GM19035 (cell line): ENCODE data around the gene TRIM66.

Experiments used
- ATAC-seq: cut with Tn5 transposase; IDR thresholded peaks from one replicate; pipeline ENCODE4 v1.9.1; 2021; ENCODE audit not compliant: unreplicated experiment

TRIM66 gene

GRCh38 chr11:8661001-8661795, 21.3 kb downstream of the TRIM66 start:
- no peak for ATAC-seq

GRCh38 chr11:8658321-8659057, 24.0 kb downstream of the TRIM66 start:
- ATAC-seq, result no peak

GRCh38 chr11:8656291-8656690, 26.2 kb downstream of the TRIM66 start:
- ATAC-seq, result no peak

- no peak for ATAC-seq
These were observed 28.0 kb downstream of the TRIM66 start for GRCh38 chr11:8654503-8654902.

GRCh38 chr11:8652140-8652539, 30.3 kb downstream of the TRIM66 start:
- ATAC-seq, result no peak

DNA sequence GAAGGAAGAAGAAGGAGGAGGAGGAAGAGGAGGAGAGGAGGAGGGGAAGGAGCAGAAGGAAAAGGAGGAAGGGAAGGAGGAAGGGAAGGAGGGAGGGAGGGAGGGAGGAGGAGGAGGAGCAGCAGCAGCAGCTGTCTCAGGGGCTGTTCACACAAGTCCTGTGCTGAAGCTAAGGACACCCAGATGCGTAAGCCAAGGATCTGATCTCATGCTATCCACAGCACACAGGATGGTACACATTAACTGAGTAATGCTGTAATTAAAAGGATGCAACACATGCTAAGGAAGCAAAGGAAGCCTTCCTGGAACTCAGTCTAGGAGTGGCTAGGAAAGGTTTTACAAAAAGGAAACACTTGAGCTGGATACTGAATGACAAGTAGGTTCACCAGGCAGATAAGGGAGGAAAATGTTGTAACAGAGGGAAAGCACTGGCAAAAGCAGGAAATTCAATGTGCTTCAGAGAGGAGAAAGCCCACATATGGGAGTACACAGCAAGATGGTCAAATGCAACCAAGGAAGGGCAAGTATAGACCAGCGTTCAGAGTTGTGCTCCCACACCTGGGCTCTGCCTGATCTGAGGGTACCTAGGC, 32.0 kb downstream of the TRIM66 start:
- no peak for ATAC-seq

GRCh38 chr11:8649361-8649760, 33.1 kb downstream of the TRIM66 start:
- no peak for ATAC-seq

- no peak for ATAC-seq
These were observed 35.6 kb downstream of the TRIM66 start for GRCh38 chr11:8646873-8647272.

GRCh38 chr11:8642196-8642841, 40.1 kb downstream of the TRIM66 start:
- ATAC-seq, result no peak

DNA sequence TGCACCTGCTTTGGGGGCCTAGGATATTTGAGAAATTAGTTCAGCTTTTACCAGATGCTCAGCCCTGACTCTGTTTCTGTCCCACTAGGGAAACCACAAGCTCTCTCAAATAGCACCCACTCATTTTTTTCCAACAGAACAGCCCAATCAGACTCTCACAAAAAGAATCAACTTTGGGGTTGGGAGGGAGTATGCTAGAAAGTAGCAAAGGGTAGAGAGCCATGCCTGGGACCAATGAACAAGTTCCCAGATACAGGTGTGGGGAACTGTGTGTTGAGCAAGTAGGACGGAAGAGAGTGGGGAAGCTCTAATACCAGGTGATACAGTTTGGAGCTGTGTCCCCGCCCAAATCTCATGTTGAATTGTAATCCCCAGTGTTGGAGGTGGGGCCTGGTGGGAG, 41.1 kb downstream of the TRIM66 start:
- no peak for ATAC-seq

DNA sequence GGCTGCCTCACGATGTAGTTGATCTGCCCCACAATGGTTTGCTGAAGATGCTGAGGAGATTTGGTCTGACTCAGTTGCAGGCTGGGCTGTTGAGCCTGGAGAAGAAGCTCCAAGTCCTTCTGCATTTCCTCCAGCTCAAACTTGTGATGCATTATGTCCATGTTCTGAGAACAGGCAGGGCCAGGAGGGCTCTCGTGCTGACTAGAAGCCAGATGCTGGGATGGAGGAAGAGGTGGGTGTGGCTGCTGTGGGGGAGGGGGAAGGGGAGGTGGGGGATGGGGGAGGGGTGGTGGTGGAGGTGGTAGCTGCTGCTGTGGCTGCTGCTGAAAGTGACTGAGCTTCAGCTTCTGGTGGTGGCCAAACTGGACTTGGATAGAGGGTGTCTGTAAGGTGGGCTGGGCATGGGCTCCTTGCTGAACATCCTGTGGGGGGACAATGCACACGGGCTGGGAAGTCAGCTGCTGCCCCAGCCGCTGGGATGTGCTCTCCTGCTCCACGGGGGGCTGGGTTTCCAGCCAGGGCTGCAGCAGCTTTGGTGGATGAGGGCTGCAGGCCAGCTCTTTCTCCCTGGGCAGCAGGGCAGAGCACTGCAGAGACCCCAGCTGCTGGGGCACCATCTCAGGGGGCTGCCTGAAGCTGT, 42.1 kb downstream of the TRIM66 start:
- no peak for ATAC-seq

DNA sequence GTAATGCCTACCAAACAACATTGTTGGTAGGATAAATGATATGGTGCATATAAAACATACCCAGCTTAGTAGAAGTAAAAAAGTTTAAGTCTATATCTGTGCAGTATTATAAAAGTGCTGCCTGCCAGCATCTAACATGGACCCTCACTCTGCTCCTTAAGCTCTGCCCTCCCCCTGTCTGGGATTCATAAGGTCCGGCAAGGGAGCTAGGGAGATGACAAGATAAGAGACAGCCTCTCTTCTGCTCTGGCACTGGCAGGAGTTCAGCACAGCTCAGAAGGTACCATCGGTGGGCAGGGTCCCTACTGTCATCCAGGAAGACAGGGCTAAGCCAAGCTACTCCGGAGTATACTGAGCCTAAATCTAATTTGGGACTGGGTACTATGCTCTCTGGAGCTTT, 42.8 kb downstream of the TRIM66 start:
- ATAC-seq, result no peak

- no peak for ATAC-seq
These were observed 44.2 kb downstream of the TRIM66 start for GRCh38 chr11:8638300-8638699.

- no peak for ATAC-seq
These were observed 46.3 kb downstream of the TRIM66 start for GRCh38 chr11:8636127-8636526.

DNA sequence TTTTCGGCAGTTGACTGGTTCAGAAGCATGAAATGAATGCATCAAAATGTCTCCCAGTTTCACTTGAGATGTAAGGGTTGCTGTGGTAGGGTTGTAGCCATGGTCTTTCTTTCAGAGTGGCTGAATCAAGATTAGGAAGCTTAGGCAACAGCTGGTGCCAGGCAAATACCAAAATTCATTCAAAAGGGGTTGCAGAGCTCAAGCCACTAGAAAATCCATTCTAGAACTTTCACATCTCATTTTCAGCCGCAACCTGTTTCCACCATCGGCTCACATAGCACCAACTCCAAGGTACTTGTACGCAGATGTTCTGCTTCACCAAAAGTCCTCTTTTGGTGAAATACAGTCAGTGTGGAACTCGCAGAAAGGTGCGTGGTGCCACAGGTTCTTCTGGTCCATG, 48.0 kb downstream of the TRIM66 start:
- no peak for ATAC-seq

- no peak for ATAC-seq
These were observed 50.9 kb downstream of the TRIM66 start for GRCh38 chr11:8631395-8632118.

- no peak for ATAC-seq
These were observed 57.8 kb downstream of the TRIM66 start for GRCh38 chr11:8624698-8625097.

GRCh38 chr11:8621147-8621546, 61.3 kb downstream of the TRIM66 start:
- no peak for ATAC-seq

DNA sequence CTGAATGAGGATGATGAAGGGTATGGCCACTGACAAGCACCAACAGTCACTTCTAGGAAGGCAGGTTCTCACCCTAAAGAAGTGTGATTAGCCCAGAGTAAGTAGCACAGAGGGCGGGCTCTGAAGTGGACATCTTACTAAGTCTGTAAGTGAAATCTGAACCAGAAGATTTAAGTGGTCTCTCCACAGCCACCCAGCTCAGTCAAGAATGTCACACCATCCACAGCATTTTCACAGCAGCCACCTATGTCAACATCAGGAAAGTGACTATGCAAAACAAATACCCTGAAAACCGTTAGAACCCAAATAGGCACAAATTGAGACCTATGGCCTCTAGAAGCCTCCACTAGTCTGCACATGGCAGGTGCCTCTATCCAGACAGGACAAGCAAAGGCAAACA, 65.4 kb downstream of the TRIM66 start:
- ATAC-seq, result no peak

- no peak for ATAC-seq
These were observed 67.0 kb downstream of the TRIM66 start for GRCh38 chr11:8615291-8616032.
